Dermis blood vessel endothelial cell (primary cell): Measurements from ENCODE around the gene SLC34A2. TPM values are rescaled to one million over a fixed set of nuclear protein-coding genes. Genes with fewer than 3 reads are reported as not detected.
"Not testable (repeated sequence)": the region's sequence is repeated elsewhere in the genome, so short reads cannot be mapped to it uniquely, and the experiment has no call there.

Experiments
- DNase-seq: peaks from one replicate; pipeline ENCODE4 v3.0.0; 2010
- total RNA-seq: library from RNA; depleted of rRNA; stranded (reverse); fragments of >200 nt; gene quantifications from 2 replicates; pipeline ENCODE4 v1.2.3, GENCODE V29; 2014

SLC34A2 gene
- total RNA-seq, 1 donor from 2014 or later: 0.34 TPM

GRCh38 chr4:25661441-25661840 is 5.8 kb downstream of the SLC34A2 start:
- not testable (repeated sequence) for DNase-seq

DNA sequence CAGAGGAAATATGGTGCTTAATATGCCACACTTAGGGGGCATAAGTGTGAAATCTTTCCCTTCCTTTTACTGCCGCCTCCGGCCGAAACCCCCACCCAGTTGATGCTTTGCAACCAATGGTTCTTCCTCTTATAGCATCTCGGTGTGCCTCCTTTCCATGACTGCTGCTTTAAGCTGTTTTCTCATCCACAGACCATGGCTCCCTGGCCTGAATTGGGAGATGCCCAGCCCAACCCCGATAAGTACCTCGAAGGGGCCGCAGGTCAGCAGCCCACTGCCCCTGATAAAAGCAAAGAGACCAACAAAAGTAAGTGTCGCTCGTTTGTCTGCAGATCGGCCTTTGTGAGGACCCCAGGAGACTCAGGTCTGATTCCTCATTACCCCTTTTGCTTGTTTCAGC is 6.7 kb downstream of the SLC34A2 start:
- no peak for DNase-seq

DNA sequence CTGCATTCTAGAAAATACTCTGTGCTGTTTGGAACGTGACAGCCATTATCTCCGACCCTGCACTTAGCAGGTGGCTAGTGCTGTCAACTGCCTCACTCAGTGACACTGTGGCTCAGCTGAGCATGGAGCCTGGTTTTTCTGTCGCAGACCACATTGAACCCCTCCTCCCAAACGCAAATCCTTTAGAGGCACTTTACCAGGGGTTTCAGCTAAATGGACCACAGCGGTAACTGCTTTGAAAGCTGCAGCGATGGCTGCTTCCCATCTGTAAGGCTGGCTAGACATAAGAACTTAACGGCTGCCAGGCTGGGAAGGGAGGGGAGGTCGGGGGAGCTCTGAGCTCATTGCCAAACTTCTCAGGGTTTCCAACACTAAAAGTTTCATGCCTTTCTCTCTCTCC is 8.1 kb downstream of the SLC34A2 start:
- DNase-seq: no peak

DNA sequence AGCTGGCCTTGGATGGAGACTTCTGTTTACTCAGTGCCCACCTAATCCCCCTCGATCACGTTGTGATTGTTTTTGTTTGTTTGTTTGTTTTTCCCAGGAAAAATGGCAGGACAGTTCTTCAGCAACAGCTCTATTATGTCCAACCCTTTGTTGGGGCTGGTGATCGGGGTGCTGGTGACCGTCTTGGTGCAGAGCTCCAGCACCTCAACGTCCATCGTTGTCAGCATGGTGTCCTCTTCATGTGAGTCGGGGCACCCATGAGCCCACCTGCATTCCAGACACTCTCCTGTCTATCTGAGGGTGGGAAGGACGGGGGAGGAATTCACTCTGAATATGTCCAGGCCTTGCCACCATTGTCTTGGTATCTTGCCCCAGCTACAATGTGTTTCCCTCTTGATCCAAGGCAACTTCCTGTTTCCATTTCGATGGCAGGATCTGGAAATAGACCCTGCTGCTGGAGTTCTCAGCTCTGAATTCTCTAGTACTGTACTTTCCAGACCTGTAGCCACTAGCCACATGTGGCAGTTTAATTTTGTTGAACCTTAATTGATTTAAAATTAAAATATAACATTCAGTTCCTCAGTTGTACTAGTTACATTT is 10.5 kb downstream of the SLC34A2 start:
- peak; percentile 52 for DNase-seq

GRCh38 chr4:25667931-25668557 is 12.4 kb downstream of the SLC34A2 start:
- no peak for DNase-seq

- DNase-seq: no peak
Measured at GRCh38 chr4:25670991-25671390, 15.3 kb downstream of the SLC34A2 start.

DNA sequence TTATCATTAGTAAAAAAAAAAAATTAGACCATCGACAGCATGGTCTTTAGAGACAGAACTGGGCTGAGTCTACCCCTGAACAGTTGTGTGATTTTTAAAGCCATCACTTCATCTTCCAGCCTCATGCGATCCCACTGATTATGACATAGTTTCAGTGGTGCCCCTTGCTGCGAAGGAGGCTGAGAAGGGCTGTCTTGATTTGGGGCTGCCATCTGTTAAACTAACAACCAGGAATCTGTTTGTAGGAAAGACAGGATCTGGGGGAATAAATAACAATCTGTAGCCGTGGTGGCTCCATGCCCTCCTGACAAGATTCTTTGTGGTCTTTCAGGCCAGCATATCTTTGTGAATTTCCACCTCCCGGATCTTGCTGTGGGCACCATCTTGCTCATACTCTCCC is 17.1 kb downstream of the SLC34A2 start:
- DNase-seq: no peak

DNA sequence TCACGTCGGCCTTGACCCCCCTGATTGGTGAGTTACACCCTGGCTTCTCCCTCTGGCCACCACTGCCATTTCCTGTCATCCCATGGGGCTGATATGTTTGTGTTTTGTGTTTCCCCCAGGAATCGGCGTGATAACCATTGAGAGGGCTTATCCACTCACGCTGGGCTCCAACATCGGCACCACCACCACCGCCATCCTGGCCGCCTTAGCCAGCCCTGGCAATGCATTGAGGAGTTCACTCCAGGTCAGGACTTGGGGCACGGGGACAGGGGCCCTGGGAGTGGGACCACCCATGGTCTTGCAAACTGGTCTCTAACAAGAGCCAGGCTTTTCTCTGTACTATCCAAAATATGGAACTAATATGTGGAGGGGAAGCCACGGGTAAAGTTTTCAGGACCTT is 18.7 kb downstream of the SLC34A2 start:
- no peak for DNase-seq

DNA sequence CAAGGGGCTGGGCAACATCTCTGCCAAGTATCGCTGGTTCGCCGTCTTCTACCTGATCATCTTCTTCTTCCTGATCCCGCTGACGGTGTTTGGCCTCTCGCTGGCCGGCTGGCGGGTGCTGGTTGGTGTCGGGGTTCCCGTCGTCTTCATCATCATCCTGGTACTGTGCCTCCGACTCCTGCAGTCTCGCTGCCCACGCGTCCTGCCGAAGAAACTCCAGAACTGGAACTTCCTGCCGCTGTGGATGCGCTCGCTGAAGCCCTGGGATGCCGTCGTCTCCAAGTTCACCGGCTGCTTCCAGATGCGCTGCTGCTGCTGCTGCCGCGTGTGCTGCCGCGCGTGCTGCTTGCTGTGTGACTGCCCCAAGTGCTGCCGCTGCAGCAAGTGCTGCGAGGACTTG is 20.6 kb downstream of the SLC34A2 start:
- DNase-seq: no peak

- DNase-seq: no peak
Measured at GRCh38 chr4:25677157-25677556, 21.5 kb downstream of the SLC34A2 start.

- DNase-seq: no peak
Measured at GRCh38 chr4:25677943-25678342, 22.3 kb downstream of the SLC34A2 start.

DNA sequence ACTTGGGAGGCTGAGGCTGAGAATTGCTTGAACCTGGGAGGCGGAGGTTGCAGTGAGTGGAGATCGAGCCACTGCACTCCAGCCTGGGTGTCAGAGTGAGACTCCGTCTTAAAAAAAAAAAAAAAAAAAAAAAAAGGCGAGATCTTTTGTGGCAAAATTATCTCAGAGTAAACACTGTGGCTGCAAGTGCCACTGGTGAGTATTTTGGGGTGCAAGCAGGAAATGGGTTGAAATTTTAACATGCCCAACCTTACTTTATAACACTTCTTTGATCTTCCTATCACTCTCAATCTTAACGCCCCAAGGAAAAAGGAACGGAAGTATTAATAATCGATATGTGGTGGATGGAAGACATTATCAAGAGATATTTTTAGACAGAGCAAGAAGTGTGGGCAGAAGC is 32.1 kb downstream of the SLC34A2 start:
- no peak for DNase-seq

DNA sequence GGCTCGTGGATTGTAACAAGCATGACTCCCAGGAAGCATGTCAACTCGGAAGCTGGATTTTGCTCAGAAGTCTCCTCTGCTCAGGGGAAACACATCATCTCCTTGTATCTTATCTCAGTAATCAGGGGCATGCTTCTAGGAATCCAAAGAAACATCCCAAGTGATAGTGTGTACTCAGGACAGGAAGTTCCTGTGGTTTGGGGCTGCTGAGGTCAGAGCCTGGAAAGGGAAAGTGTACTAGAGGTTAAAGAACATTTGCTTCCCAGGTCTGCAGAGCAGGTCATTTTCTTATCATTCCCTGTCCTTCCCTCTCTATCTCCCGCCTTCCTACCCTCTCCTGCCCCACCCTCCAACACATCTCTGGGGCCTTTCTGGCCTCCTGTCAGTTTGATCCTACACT is 38.8 kb downstream of the SLC34A2 start:
- DNase-seq: no peak

DNA sequence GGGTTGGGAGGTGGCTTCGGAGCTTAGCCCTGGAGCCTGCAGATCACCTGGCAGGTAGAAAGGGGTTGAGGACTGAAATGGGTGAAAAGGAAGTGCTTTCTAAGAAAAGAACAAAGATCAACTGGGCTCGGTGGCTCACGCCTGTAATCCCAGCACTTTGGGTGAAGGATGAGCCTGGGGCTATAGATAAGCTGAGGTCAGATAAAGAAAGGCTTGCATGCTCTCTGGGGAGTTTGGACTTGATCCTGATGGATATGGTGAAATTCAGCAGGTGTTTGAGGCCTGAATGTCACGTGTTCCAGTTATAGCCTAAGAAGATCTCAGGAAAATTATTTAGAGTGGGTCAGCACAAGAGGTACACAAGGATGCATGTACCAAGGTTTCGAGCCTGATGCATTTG is 40.8 kb downstream of the SLC34A2 start:
- no peak for DNase-seq

DNA sequence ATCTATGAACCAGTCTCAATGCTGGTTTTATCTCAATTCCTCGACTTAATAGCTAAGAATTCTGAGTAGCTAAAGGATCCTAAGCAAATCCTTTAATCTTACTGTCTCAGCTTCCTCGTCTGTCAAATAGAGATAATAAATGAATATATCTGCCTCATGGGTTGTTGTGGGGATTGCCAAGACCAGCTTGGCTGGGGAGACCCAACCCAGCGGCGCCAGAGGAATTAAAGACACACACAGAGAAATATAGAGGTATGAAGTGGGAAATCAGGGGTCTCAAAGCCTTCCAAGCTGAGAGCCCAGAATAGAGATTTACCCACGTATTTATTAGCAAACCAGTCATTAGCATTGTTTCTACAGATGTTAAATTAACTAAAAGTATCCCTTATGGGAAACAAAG is 41.9 kb downstream of the SLC34A2 start:
- DNase-seq: no peak

DNA sequence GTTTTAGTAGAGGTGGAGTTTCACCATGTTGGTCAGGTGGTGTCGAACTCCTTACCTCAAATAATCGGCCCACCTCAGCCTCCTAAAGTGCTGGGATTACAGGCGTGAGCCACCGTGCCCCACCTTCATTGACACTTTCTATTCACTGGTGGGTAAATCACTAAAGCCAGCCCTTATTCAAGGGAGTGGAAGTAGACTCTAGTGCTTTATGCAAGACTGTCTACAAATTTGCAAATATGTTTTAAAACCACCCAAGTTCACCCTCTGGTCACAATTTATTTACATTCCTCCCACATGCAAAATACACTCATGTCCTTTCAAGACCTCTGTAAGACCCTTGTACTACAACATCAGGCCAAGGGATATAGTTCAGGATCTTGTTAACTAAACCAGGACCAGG is 45.0 kb downstream of the SLC34A2 start:
- DNase-seq: no peak

- DNase-seq: no peak
Measured at GRCh38 chr4:25702848-25703247, 47.2 kb downstream of the SLC34A2 start.

DNA sequence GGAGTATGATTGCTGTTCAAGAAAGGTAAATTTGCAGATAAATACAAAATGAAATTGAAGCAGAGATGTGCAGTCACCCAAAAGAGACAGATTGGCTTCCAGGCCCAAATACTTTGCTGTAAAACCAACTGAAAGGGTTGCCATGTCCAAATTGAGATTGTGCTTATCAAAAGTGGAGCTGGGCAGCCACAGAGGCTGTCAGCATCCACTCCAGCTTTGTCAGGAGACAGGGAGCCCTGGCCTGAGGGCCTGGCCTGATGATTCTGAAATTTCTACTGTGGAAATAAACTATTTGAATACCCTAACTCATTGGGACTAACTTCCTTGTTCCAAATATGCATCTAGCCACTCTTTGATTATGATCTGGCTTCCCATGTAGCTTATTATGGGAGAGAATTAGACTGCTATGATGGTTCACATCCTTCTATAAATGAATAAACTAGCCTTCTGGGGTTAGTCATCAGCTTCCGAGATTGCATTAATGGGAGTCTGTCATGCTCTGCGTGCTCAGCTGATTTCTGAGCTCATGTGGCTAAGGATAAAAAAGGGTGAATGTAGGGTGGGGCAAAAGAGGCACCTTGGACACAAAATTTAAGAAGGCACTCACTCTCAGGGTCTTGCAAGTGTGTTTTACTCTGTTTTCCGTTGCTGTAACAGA is 48.2 kb downstream of the SLC34A2 start:
- DNase-seq: peak; percentile 48

GRCh38 chr4:25704516-25704915 is 48.9 kb downstream of the SLC34A2 start:
- no peak for DNase-seq

DNA sequence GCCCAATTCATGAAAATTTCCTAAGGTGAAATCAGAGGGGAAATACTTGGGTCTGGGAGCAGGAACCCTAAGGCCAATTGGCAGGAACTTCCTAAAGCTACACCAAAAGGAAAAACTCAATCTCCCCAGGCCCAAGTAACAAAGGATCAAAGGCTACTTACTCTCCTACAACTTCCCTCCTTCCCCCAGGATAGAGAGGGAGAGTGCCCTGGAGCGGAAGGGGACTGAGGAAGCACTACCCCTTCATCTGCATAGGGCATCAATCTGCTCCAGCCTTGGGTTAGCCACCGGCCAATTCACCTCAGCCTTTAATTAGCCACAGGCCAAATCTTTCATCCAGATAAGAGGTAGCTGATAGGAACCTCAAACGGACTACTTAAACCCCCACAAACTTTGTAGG is 55.0 kb downstream of the SLC34A2 start:
- no peak for DNase-seq

DNA sequence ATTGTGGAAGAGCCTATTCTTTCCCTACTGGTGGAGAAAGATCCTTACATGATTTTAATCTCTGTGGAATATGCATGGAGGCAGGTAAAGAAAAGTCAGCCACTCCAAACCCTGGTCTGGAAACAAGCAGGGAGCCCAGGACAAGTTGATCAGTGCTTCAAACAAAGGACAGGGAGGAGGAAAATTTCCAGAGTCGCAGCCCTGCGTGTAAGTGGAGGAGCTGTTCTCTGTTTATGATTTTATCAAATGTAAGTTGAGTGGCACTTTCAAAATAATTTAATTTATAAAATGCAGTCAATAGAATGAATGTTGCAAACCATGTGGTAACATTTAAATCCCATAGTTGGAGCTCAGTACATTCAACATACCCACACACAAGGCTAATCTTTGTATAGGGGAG is 57.0 kb downstream of the SLC34A2 start:
- DNase-seq: no peak

DNA sequence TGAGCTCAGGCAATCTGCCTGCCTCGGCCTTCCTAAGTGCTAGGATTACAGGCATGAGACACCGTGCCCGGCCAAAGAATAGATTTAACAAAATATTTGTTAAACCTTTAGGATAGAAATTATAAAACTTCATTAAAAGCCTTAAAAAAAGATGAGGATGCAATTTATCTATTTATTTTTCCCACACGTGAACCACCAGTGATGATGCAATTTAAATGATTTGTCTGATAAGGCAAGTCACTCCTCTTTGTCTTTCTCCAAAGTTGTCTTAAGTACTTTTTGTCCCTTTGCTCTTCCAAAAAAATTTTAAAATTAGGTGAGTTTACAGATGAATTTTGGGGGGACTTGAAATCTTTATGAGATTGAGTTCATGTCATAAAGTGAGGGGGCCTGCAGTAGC is 58.2 kb downstream of the SLC34A2 start:
- DNase-seq: no peak

- no peak for DNase-seq
Measured at GRCh38 chr4:25722964-25723363, 67.3 kb downstream of the SLC34A2 start.

- DNase-seq: no peak
Measured at GRCh38 chr4:25723409-25723808, 67.8 kb downstream of the SLC34A2 start.

- DNase-seq: no peak
Measured at GRCh38 chr4:25725870-25726269, 70.2 kb downstream of the SLC34A2 start.
